Measurements from ENCODE around the gene CCNA1. TPM values are rescaled to one million over a fixed set of nuclear protein-coding genes. Genes with fewer than 3 reads are reported as not detected.

The CCNA1 gene
- polyA plus RNA-seq, 1 donor (not counting 4 experiments of a cell fraction or from before 2014, with no cell fraction given) = 0.80 TPM

- H4K20me1 ChIP-seq (ENCODE audit: control insufficient read depth, extremely low read depth, insufficient read depth, low read length) = no peaks in the 10 kb centered on the region
- H3K9me1 ChIP-seq (ENCODE audit: control insufficient read depth, extremely low read depth, insufficient read depth, low read length) = no peaks in the 10 kb centered on the region
- no peak for FAIRE-seq
- no peaks in the 10 kb centered on the region for H3K9me3 ChIP-seq (ENCODE audit: control insufficient read depth, low read depth, low read length)
- peaks cover 7% of the 10 kb centered on the region for H3K4me1 ChIP-seq (ENCODE audit: control insufficient read depth, extremely low read depth, insufficient read depth, low read length)
- no peak overlapping the region for H3K4me2 ChIP-seq (ENCODE audit: control insufficient read depth, extremely low read depth, insufficient read depth, low read depth, low read length)
- no peaks in the 10 kb centered on the region for H3K79me2 ChIP-seq (ENCODE audit: control insufficient read depth, insufficient read depth, low read length)
- H3K9ac ChIP-seq (ENCODE audit: control insufficient read depth, extremely low read depth, insufficient read depth, low read length) = no peak overlapping the region
- no peak for TF ChIP-seq CTCF (optimal IDR thresholded peaks at IDR 0.05 in 1 of 3, IDR thresholded peaks at IDR 0.05 in 1 of 3, conservative IDR thresholded peaks at IDR 0.05 in 1 of 3; ENCODE audit: extremely low read depth in 1 of 3, insufficient read depth in 2 of 3, low read length in 3 of 3)
- TF ChIP-seq EZH2 (IDR thresholded peaks at IDR 0.05; ENCODE audit: low read length) = no peak
- no peak overlapping the region for H3K27ac ChIP-seq (ENCODE audit: control insufficient read depth, insufficient read depth, low read length)
- peaks cover 11% of the 10 kb centered on the region for H3K27me3 ChIP-seq (ENCODE audit: control insufficient read depth, extremely low read depth, insufficient read depth, low read length)
- no peaks in the 10 kb centered on the region for H3K36me3 ChIP-seq (ENCODE audit: control insufficient read depth in 2 of 2, extremely low read depth in 1 of 2, insufficient read depth in 2 of 2, low read length in 2 of 2)
- DNase-seq (ENCODE audit: low read depth, low spot score) = no peak
- dilution Hi-C loops (cut with MboI; ENCODE audit: extremely low pct_ligation_motif_present, low sequenced_read_pairs) = no loop called here
- no peak overlapping the region for H3K4me3 ChIP-seq (ENCODE audit: control insufficient read depth in 2 of 3, extremely low read depth in 1 of 3, insufficient read depth in 2 of 3, low read depth in 1 of 3, low read length in 3 of 3)
- H2AFZ ChIP-seq (ENCODE audit: control insufficient read depth, low read length) = no peak overlapping the region
These were observed 4.5 kb downstream of the CCNA1 start for GRCh38 chr13:36436811-36437210.

- H3K9ac ChIP-seq (ENCODE audit: control insufficient read depth, extremely low read depth, insufficient read depth, low read length) = no peak overlapping the region
- no peaks in the 10 kb centered on the region for H3K9me3 ChIP-seq (ENCODE audit: control insufficient read depth, low read depth, low read length)
- TF ChIP-seq EZH2 (IDR thresholded peaks at IDR 0.05; ENCODE audit: low read length) = no peak
- no peak for TF ChIP-seq CTCF (optimal IDR thresholded peaks at IDR 0.05 in 1 of 3, IDR thresholded peaks at IDR 0.05 in 1 of 3, conservative IDR thresholded peaks at IDR 0.05 in 1 of 3; ENCODE audit: extremely low read depth in 1 of 3, insufficient read depth in 2 of 3, low read length in 3 of 3)
- no peak overlapping the region for H2AFZ ChIP-seq (ENCODE audit: control insufficient read depth, low read length)
- H3K27ac ChIP-seq (ENCODE audit: control insufficient read depth, insufficient read depth, low read length) = no peak overlapping the region
- H3K4me1 ChIP-seq (ENCODE audit: control insufficient read depth, extremely low read depth, insufficient read depth, low read length) = no peaks in the 10 kb centered on the region
- no peaks in the 10 kb centered on the region for H3K79me2 ChIP-seq (ENCODE audit: control insufficient read depth, insufficient read depth, low read length)
- H3K4me2 ChIP-seq (ENCODE audit: control insufficient read depth, extremely low read depth, insufficient read depth, low read depth, low read length) = no peak overlapping the region
- H4K20me1 ChIP-seq (ENCODE audit: control insufficient read depth, extremely low read depth, insufficient read depth, low read length) = no peaks in the 10 kb centered on the region
- H3K4me3 ChIP-seq (ENCODE audit: control insufficient read depth in 2 of 3, extremely low read depth in 1 of 3, insufficient read depth in 2 of 3, low read depth in 1 of 3, low read length in 3 of 3) = no peak overlapping the region
- dilution Hi-C loops (cut with MboI; ENCODE audit: extremely low pct_ligation_motif_present, low sequenced_read_pairs) = no loop called here
- H3K36me3 ChIP-seq (ENCODE audit: control insufficient read depth in 2 of 2, extremely low read depth in 1 of 2, insufficient read depth in 2 of 2, low read length in 2 of 2) = no peaks in the 10 kb centered on the region
- FAIRE-seq (no peak), DNase-seq (ENCODE audit: low read depth, low spot score) (no peak)
- no peaks in the 10 kb centered on the region for H3K27me3 ChIP-seq (ENCODE audit: control insufficient read depth, extremely low read depth, insufficient read depth, low read length)
- H3K9me1 ChIP-seq (ENCODE audit: control insufficient read depth, extremely low read depth, insufficient read depth, low read length) = no peaks in the 10 kb centered on the region
These were observed 6.5 kb downstream of the CCNA1 start for GRCh38 chr13:36438594-36439483.

Data from keratinocyte (primary cell).